Stimulated activated CD8-positive, alpha-beta memory T cell treated with anti-CD3 and anti-CD28 coated beads, Interleukin-15, amount 100 ng/mL, for 48 hours (primary cell): ENCODE results near the gene LOXHD1.

ENCODE experiments used
- DNase-seq, 2 donors: peaks; one replicate each; pipeline ENCODE4 v3.0.0-alpha.2; 2020; ENCODE audit warnings: low read depth in 2 of 2

LOXHD1 gene

GRCh38 chr18:46627136-46627535 is 29.9 kb downstream of the LOXHD1 start:
- no peak for DNase-seq

GRCh38 chr18:46625069-46625468 is 32.0 kb downstream of the LOXHD1 start:
- no peak for DNase-seq

GRCh38 chr18:46624127-46624526 is 32.9 kb downstream of the LOXHD1 start:
- no peak for DNase-seq

- peak in 1 of 2 donors; percentile 4 for DNase-seq
Measured at GRCh38 chr18:46623541-46623940, 33.5 kb downstream of the LOXHD1 start.

- no peak for DNase-seq
Measured at GRCh38 chr18:46622999-46623398, 34.0 kb downstream of the LOXHD1 start.

- no peak for DNase-seq
Measured at GRCh38 chr18:46622451-46622850, 34.6 kb downstream of the LOXHD1 start.

- DNase-seq, result no peak
Measured at GRCh38 chr18:46621871-46622270, 35.1 kb downstream of the LOXHD1 start.

GRCh38 chr18:46621111-46621766 is 35.8 kb downstream of the LOXHD1 start:
- DNase-seq, result no peak

GRCh38 chr18:46619559-46619958 is 37.5 kb downstream of the LOXHD1 start:
- no peak for DNase-seq

- DNase-seq, result no peak
Measured at GRCh38 chr18:46615720-46616119, 41.3 kb downstream of the LOXHD1 start.

GRCh38 chr18:46609048-46609447 is 48.0 kb downstream of the LOXHD1 start:
- no peak for DNase-seq

- DNase-seq, result no peak
Measured at GRCh38 chr18:46607926-46608325, 49.1 kb downstream of the LOXHD1 start.

- DNase-seq, result no peak
Measured at GRCh38 chr18:46601141-46601805, 55.7 kb downstream of the LOXHD1 start.

- DNase-seq, result no peak
Measured at GRCh38 chr18:46596119-46596518, 60.9 kb downstream of the LOXHD1 start.

- DNase-seq, result no peak
Measured at GRCh38 chr18:46591783-46592391, 65.1 kb downstream of the LOXHD1 start.

GRCh38 chr18:46590103-46590502 is 66.9 kb downstream of the LOXHD1 start:
- no peak for DNase-seq

GRCh38 chr18:46588971-46589660 is 67.9 kb downstream of the LOXHD1 start:
- no peak for DNase-seq

GRCh38 chr18:46587600-46587999 is 69.4 kb downstream of the LOXHD1 start:
- DNase-seq, result no peak

- no peak for DNase-seq
Measured at GRCh38 chr18:46583711-46584110, 73.3 kb downstream of the LOXHD1 start.

- no peak for DNase-seq
Measured at GRCh38 chr18:46581648-46582047, 75.4 kb downstream of the LOXHD1 start.

GRCh38 chr18:46578987-46579386 is 78.0 kb downstream of the LOXHD1 start:
- DNase-seq, result no peak

GRCh38 chr18:46577546-46577945 is 79.5 kb downstream of the LOXHD1 start:
- DNase-seq, result no peak

GRCh38 chr18:46575851-46576250 is 81.2 kb downstream of the LOXHD1 start:
- DNase-seq, result no peak
